Colonic mucosa (tissue), 4 donors: ENCODE results near the gene SAMSN1. TPM values are rescaled to one million over a fixed set of nuclear protein-coding genes. Genes with fewer than 3 reads are reported as not detected.
"Not testable (repeated sequence)": the region's sequence is repeated elsewhere in the genome, so short reads cannot be mapped to it uniquely, and the experiment has no call there.

Source experiments
- DNase-seq: peaks from one replicate; pipeline ENCODE4 v3.0.0-alpha.2; 2020
- H3K27ac ChIP-seq: fragments of 200-600 bp; one replicate; pipeline ENCODE4 v1.8.0; 2021
- H3K27me3 ChIP-seq: fragments of 200-600 bp; one replicate; pipeline ENCODE4 v1.8.0; 2021
- H3K36me3 ChIP-seq: fragments of 200-600 bp; one replicate; pipeline ENCODE4 v1.8.0; 2021
- H3K4me1 ChIP-seq: fragments of 200-600 bp; one replicate; pipeline ENCODE4 v1.8.0; 2021; ENCODE audit warnings: mild to moderate bottlenecking
- H3K4me3 ChIP-seq: fragments of 200-600 bp; one replicate; pipeline ENCODE4 v1.8.0; 2021
- H3K9ac ChIP-seq, 2 donors: one replicate each; pipeline ENCODE4 v1.7.0; 2013; ENCODE audit warnings: control low read depth in 2 of 2, low read depth in 2 of 2, low read length in 2 of 2
- H3K9me3 ChIP-seq: fragments of 200-600 bp; one replicate; pipeline ENCODE4 v1.8.0; 2021
- CTCF ChIP-seq: fragments of 200-600 bp; IDR thresholded peaks from one replicate; pipeline ENCODE4 v1.8.0; 2022; ENCODE audit warnings: antibody characterized with exemption, mild to moderate bottlenecking
- intact Hi-C: fragments of 100-400 bp; cut with DNase I; formaldehyde crosslinking; loops from one replicate; pipeline ENCODE4 v1.14.1; 2022
- total RNA-seq, 2 donors: library from RNA; stranded (reverse); fragmentation: NEBNext Ultra II Directional in 1 of 2; extraction: Animal tissue kit (Norgen Biotek cat#: 25700) in 1 of 2; gene quantifications; one replicate each; pipeline ENCODE4 v1.2.1, GENCODE V29; 2021
- donor health status: healthy.
- donor health status: DM: no; HTN: no; CAD: no.
- donor health status: DM: no; HTN: no; CAD: no.

The SAMSN1 gene
- total RNA-seq, 2 donors from 2014 or later: 2.5 to 5.1 TPM

- H3K27me3 ChIP-seq: no peaks in the 10 kb centered on the region
- H3K9ac ChIP-seq: no peak overlapping the region
- no peaks in the 10 kb centered on the region for H3K36me3 ChIP-seq
- no peaks in the 10 kb centered on the region for H3K9me3 ChIP-seq
- intact Hi-C loops: no loop called here
- H3K4me3 ChIP-seq: no peak overlapping the region
- no peaks in the 10 kb centered on the region for H3K4me1 ChIP-seq
- DNase-seq: no peak
- TF ChIP-seq CTCF: no peak
- no peak overlapping the region for H3K27ac ChIP-seq
Observed at GRCh38 chr21:14520535-14520934, 25.6 kb downstream of the SAMSN1 start.

GRCh38 chr21:14519000-14519399 is 27.1 kb downstream of the SAMSN1 start:
- Histone ChIP-seq H3K27ac (no peak overlapping the region), H3K9me3 (no peaks in the 10 kb centered on the region), H3K4me3 (no peak overlapping the region), H3K36me3 (no peaks in the 10 kb centered on the region), H3K27me3 (no peaks in the 10 kb centered on the region), H3K9ac (no peak overlapping the region), H3K4me1 (no peaks in the 10 kb centered on the region)
- no peak for DNase-seq
- no peak for TF ChIP-seq CTCF
- intact Hi-C loops: no loop called here

- TF ChIP-seq CTCF: no peak
- H3K27ac ChIP-seq: no peak overlapping the region
- intact Hi-C loops: no loop called here
Observed at GRCh38 chr21:14513804-14514203, 32.3 kb downstream of the SAMSN1 start.

GRCh38 chr21:14506859-14507457 is 39.2 kb downstream of the SAMSN1 start:
- H3K27me3 ChIP-seq, H3K9me3 ChIP-seq, H3K4me3 ChIP-seq, H3K9ac ChIP-seq, intact Hi-C loops, DNase-seq, H3K36me3 ChIP-seq, H3K27ac ChIP-seq, H3K4me1 ChIP-seq: not testable (repeated sequence)

More at GRCh38 chr21:14513804-14514203, 32.3 kb downstream of the SAMSN1 start:
- H3K27me3 ChIP-seq: no peaks in the 10 kb centered on the region
- H3K4me1 ChIP-seq: no peaks in the 10 kb centered on the region
- H3K9ac ChIP-seq: no peak overlapping the region
- H3K36me3 ChIP-seq: no peaks in the 10 kb centered on the region
- no peak overlapping the region for H3K4me3 ChIP-seq
- H3K9me3 ChIP-seq: no peaks in the 10 kb centered on the region
- DNase-seq: no peak

GRCh38 chr21:14500873-14501272 is 45.2 kb downstream of the SAMSN1 start:
- intact Hi-C loops: no loop called here
- Histone ChIP-seq H3K36me3 (no peaks in the 10 kb centered on the region), H3K9me3 (no peaks in the 10 kb centered on the region), H3K9ac (no peak overlapping the region), H3K4me3 (no peak overlapping the region), H3K4me1 (no peaks in the 10 kb centered on the region), H3K27me3 (no peaks in the 10 kb centered on the region), H3K27ac (no peak overlapping the region)
- no peak for TF ChIP-seq CTCF
- DNase-seq: no peak

- Histone ChIP-seq H3K9me3 (no peaks in the 10 kb centered on the region), H3K4me3 (no peak overlapping the region), H3K27me3 (no peaks in the 10 kb centered on the region), H3K9ac (no peak overlapping the region), H3K36me3 (no peaks in the 10 kb centered on the region), H3K4me1 (no peaks in the 10 kb centered on the region), H3K27ac (no peak overlapping the region)
- intact Hi-C loops: no loop called here
- no peak for TF ChIP-seq CTCF
- DNase-seq: no peak
Observed at GRCh38 chr21:14499316-14499715, 46.8 kb downstream of the SAMSN1 start.
